Measurements from ENCODE around the gene MAT2B. TPM values are rescaled to one million over a fixed set of nuclear protein-coding genes. Genes with fewer than 3 reads are reported as not detected.

Gene MAT2B
- total and polyA plus RNA-seq, 4 experiments from 2014 or later: 150 to 420 (median 219) TPM

DNA sequence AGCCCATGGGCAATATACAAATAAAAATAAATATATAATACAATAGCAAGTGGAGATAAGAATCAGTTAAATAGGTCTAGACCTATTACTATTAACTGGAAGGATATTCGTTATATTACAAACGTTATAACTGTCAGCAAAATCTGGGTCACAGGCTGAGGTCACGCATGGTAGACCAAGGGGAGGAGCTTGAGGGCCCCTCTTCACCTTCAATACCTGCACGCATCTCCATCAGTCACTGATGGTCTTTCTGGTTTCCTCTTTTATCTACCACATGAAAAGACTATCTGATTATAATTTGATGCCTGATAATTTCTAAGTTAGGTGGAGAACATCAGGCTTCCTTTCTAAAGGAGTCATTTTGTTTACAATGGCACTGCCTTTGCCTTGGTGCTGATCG lies 43.2 kb downstream of the MAT2B start:
- H3K36me3 ChIP-seq (ENCODE audit: insufficient read depth, low read length): no peaks in the 10 kb centered on the region
- no peaks in the 10 kb centered on the region for H3K36me3 Mint-ChIP-seq
- peaks cover 3 to 12% (median 7%) of the 10 kb centered on the region in 4 donors for H3K4me1 Mint-ChIP-seq
- H3K27ac ChIP-seq (ENCODE audit: low read depth, low read length): no peak overlapping the region
- no peaks in the 10 kb centered on the region for H3K9me3 ChIP-seq (ENCODE audit: control insufficient read depth in 1 of 2, low read length in 2 of 2)
- ChIA-PET POLR2A (ENCODE audit: partially characterized antibody) (no interaction called here), CTCF (ENCODE audit: partially characterized antibody) (interaction anchor here (0.9 to 1.4 kb wide), 2 partner anchors 16 to 139 kb away, joined by 4 to 5 read pairs; no protein-coding TSS in a partner anchor)
- no peaks in the 10 kb centered on the region for H3K27me3 ChIP-seq (ENCODE audit: insufficient read depth, low read length)
- peak overlapping the region in 3 of 7 donors; percentile 50 to 79 (median 72) for H3K27ac Mint-ChIP-seq
- peaks cover 7% of the 10 kb centered on the region for H3K4me1 ChIP-seq (ENCODE audit: insufficient read depth, low read length)
- peaks cover 2 to 5% of the 10 kb centered on the region in 2 donors for H3K27me3 Mint-ChIP-seq
- DNase-seq: peak in 4 of 5 donors; percentile 12 to 44 (median 26)
- intact Hi-C loops (cut with micrococcal nuclease): no loop called here
- no peaks in the 10 kb centered on the region for H3K9me3 Mint-ChIP-seq
- H3K4me3 Mint-ChIP-seq: peak overlapping the region in 4 of 8 donors; percentile 55 to 76 (median 67)
- no peak overlapping the region for H3K4me3 ChIP-seq (ENCODE audit: low read length in 2 of 2)

DNA sequence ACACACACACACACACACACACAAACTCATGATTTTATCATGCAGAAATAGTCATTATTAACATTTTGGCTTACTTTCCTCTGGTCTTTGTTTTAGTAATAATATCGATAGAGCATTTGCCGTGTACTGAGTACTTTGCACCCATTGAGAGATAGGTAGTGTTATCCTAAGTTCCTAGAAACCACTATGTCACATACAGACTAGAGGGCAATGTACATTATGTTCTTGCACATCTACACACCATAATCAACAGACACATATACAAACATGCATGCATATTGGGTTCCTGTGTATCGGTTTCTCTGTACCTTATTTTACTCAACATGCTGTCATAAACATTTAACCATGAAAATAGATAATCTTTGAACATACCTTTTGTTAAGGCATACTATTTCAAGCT lies 45.7 kb downstream of the MAT2B start:
- intact Hi-C loops (cut with micrococcal nuclease): no loop called here
- Histone ChIP-seq H3K27ac (ENCODE audit: low read depth, low read length) (no peak overlapping the region), H3K4me1 (ENCODE audit: insufficient read depth, low read length) (peaks cover 7% of the 10 kb centered on the region), H3K36me3 (ENCODE audit: insufficient read depth, low read length) (no peaks in the 10 kb centered on the region), H3K27me3 (ENCODE audit: insufficient read depth, low read length) (no peaks in the 10 kb centered on the region), H3K4me3 (ENCODE audit: low read length in 2 of 2) (no peak overlapping the region), H3K9me3 (ENCODE audit: control insufficient read depth in 1 of 2, low read length in 2 of 2) (no peaks in the 10 kb centered on the region)
- no peak for DNase-seq
- CTCF ChIA-PET (ENCODE audit: partially characterized antibody): interaction anchor here (0.6 to 1.3 kb wide), 3 partner anchors 9 to 14 kb away, joined by 3 to 4 read pairs (median 3); no protein-coding TSS in a partner anchor
- Mint-ChIP-seq H3K27me3 (peaks cover 4 to 9% of the 10 kb centered on the region in 2 donors), H3K27ac (peak overlapping the region in 1 of 7 donors; percentile 1), H3K36me3 (no peaks in the 10 kb centered on the region), H3K9me3 (no peaks in the 10 kb centered on the region), H3K4me1 (peaks cover 3 to 12% (median 7%) of the 10 kb centered on the region in 4 donors), H3K4me3 (no peak overlapping the region)
- POLR2A ChIA-PET (ENCODE audit: partially characterized antibody): no interaction called here

DNA sequence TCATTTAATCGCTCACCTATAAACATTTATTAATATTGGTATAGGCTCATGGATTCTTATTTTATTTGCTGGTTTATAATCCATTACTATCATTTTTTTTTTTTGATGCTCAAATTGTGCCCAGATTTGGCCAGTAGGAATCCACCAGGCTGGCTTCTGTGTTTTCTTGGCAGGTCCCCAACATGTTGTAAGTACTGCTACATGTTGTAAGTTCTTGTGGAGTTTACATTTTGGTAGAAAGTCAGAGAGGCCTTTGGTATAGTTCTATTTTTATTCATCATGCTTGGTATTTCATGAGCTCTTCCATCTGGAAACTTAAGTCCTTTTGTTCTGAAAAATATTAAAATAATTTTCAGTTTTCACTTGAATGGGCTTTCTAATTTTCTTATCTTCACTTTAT lies 47.1 kb downstream of the MAT2B start:
- intact Hi-C loops (cut with micrococcal nuclease): no loop called here
- H3K4me3 ChIP-seq (ENCODE audit: low read length in 2 of 2): no peak overlapping the region
- no peaks in the 10 kb centered on the region for H3K27me3 ChIP-seq (ENCODE audit: insufficient read depth, low read length)
- H3K27me3 Mint-ChIP-seq: peaks cover 7 to 12% of the 10 kb centered on the region in 2 donors
- H3K9me3 ChIP-seq (ENCODE audit: control insufficient read depth in 1 of 2, low read length in 2 of 2): no peaks in the 10 kb centered on the region
- no peaks in the 10 kb centered on the region for H3K36me3 Mint-ChIP-seq
- H3K4me1 ChIP-seq (ENCODE audit: insufficient read depth, low read length): peaks cover 7% of the 10 kb centered on the region
- H3K4me1 Mint-ChIP-seq: peaks cover 3 to 12% (median 7%) of the 10 kb centered on the region in 4 donors
- H3K4me3 Mint-ChIP-seq: no peak overlapping the region
- peak overlapping the region in 1 of 7 donors; percentile 20 for H3K27ac Mint-ChIP-seq
- DNase-seq: no peak
- CTCF ChIA-PET (ENCODE audit: partially characterized antibody): interaction anchor here (1.3 kb wide), 1 partner anchor 11 kb away, joined by 3 read pairs; no protein-coding TSS in a partner anchor
- peaks cover 0 to 4% (median under 1%) of the 10 kb centered on the region in 8 donors for H3K9me3 Mint-ChIP-seq
- H3K27ac ChIP-seq (ENCODE audit: low read depth, low read length): no peak overlapping the region
- POLR2A ChIA-PET (ENCODE audit: partially characterized antibody): no interaction called here
- H3K36me3 ChIP-seq (ENCODE audit: insufficient read depth, low read length): no peaks in the 10 kb centered on the region

DNA sequence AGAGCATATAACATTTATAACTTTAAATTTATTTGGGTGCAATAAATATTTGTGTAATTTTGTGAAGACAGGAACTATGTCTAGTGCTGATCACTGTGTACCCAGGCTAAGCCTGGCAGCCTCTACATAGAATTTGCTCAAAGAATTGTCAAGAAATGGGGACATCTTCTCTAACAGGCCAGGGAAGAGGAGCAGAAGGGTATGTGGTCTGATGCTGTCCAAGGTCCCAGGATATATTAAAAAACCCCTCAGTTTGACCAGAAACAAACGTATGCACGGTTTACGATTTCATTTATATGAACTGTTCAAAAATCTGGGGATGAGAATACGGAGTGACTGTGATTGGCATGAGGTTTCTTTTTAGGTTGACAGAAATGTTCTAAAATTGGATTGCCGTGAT lies 55.9 kb downstream of the MAT2B start:
- H3K36me3 ChIP-seq (ENCODE audit: insufficient read depth, low read length): no peaks in the 10 kb centered on the region
- no peaks in the 10 kb centered on the region for H3K9me3 ChIP-seq (ENCODE audit: control insufficient read depth in 1 of 2, low read length in 2 of 2)
- ChIA-PET CTCF (ENCODE audit: partially characterized antibody) (interaction anchor here (0.6 to 1.2 kb wide), 3 partner anchors 16 to 199 kb away, joined by 3 read pairs; no protein-coding TSS in a partner anchor), POLR2A (ENCODE audit: partially characterized antibody) (no interaction called here)
- peaks cover 1 to 22% (median 14%) of the 10 kb centered on the region in 4 donors for H3K4me1 Mint-ChIP-seq
- no peak overlapping the region for H3K27ac ChIP-seq (ENCODE audit: low read depth, low read length)
- intact Hi-C loops (cut with micrococcal nuclease): no loop called here
- H3K9me3 Mint-ChIP-seq: peaks cover 0 to 4% (median under 1%) of the 10 kb centered on the region in 8 donors
- no peaks in the 10 kb centered on the region for H3K36me3 Mint-ChIP-seq
- H3K27me3 ChIP-seq (ENCODE audit: insufficient read depth, low read length): peaks cover 19% of the 10 kb centered on the region
- H3K27ac Mint-ChIP-seq: no peak overlapping the region
- no peak overlapping the region for H3K4me3 ChIP-seq (ENCODE audit: low read length in 2 of 2)
- no peak for DNase-seq
- H3K27me3 Mint-ChIP-seq: peaks cover 26 to 48% of the 10 kb centered on the region in 2 donors
- peaks cover 13% of the 10 kb centered on the region for H3K4me1 ChIP-seq (ENCODE audit: insufficient read depth, low read length)
- H3K4me3 Mint-ChIP-seq: no peak overlapping the region

DNA sequence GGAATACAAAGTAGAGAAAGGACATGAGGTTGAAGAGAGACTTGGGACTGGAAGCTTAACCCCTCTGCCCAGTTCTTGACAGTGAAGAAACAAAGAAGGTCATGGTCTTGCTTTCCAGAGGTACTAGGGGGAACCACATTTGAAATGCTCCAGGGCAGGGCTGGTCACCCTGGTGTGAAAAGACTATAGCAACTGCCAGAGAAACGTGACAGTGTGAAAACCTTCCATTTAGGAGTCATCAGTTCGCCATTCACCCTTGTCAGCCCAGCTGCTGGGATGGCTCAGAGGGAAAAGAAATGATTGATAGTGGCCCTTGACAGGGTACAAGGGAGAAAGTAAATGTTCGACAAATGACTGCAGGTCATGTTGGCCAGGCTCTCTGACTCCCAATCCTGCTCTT lies 56.7 kb downstream of the MAT2B start:
- POLR2A ChIA-PET (ENCODE audit: partially characterized antibody): no interaction called here
- no peak overlapping the region for H3K27ac ChIP-seq (ENCODE audit: low read depth, low read length)
- Mint-ChIP-seq H3K4me1 (peaks cover 6 to 28% (median 19%) of the 10 kb centered on the region in 4 donors), H3K36me3 (no peaks in the 10 kb centered on the region), H3K27ac (no peak overlapping the region), H3K9me3 (no peaks in the 10 kb centered on the region), H3K4me3 (no peak overlapping the region), H3K27me3 (peaks cover 25 to 51% of the 10 kb centered on the region in 2 donors)
- CTCF ChIA-PET (ENCODE audit: partially characterized antibody): no interaction called here
- no peaks in the 10 kb centered on the region for H3K36me3 ChIP-seq (ENCODE audit: insufficient read depth, low read length)
- H3K9me3 ChIP-seq (ENCODE audit: control insufficient read depth in 1 of 2, low read length in 2 of 2): no peaks in the 10 kb centered on the region
- intact Hi-C loops (cut with micrococcal nuclease): no loop called here
- peaks cover 17% of the 10 kb centered on the region for H3K4me1 ChIP-seq (ENCODE audit: insufficient read depth, low read length)
- no peak for DNase-seq
- H3K27me3 ChIP-seq (ENCODE audit: insufficient read depth, low read length): peaks cover 24% of the 10 kb centered on the region
- no peak overlapping the region for H3K4me3 ChIP-seq (ENCODE audit: low read length in 2 of 2)

DNA sequence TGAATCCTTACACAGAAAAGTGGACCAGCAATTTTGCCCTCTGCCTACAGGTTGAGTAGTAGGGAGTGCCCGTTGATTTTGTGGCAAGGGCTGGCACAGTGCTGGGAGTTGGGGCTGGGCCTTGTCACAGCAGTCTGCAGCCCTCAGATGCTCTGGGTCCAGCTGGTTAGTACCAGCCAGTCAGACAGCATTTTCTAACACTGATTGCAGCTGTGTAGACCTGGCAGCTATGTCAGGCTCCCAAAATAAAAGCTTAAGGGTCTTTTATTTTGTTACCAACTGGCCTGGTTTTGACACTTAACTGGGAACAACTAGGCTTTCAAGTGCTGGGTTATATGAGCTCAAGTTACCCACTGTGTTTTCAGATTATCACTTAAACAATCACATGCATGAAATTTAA lies 57.7 kb downstream of the MAT2B start:
- Histone ChIP-seq H3K4me1 (ENCODE audit: insufficient read depth, low read length) (peaks cover 17% of the 10 kb centered on the region), H3K27me3 (ENCODE audit: insufficient read depth, low read length) (peaks cover 28% of the 10 kb centered on the region), H3K9me3 (ENCODE audit: control insufficient read depth in 1 of 2, low read length in 2 of 2) (no peaks in the 10 kb centered on the region), H3K36me3 (ENCODE audit: insufficient read depth, low read length) (no peaks in the 10 kb centered on the region), H3K4me3 (ENCODE audit: low read length in 2 of 2) (no peak overlapping the region), H3K27ac (ENCODE audit: low read depth, low read length) (no peak overlapping the region)
- peaks cover 31 to 59% of the 10 kb centered on the region in 2 donors for H3K27me3 Mint-ChIP-seq
- peaks cover 6 to 34% (median 22%) of the 10 kb centered on the region in 4 donors for H3K4me1 Mint-ChIP-seq
- no peak for DNase-seq
- H3K9me3 Mint-ChIP-seq: no peaks in the 10 kb centered on the region
- ChIA-PET POLR2A (ENCODE audit: partially characterized antibody) (no interaction called here), CTCF (ENCODE audit: partially characterized antibody) (interaction anchor here (0.8 to 1.4 kb wide), 2 partner anchors 11 to 74 kb away, joined by 3 read pairs; no protein-coding TSS in a partner anchor)
- H3K27ac Mint-ChIP-seq: no peak overlapping the region
- intact Hi-C loops (cut with micrococcal nuclease): no loop called here
- H3K4me3 Mint-ChIP-seq: no peak overlapping the region
- H3K36me3 Mint-ChIP-seq: no peaks in the 10 kb centered on the region

DNA sequence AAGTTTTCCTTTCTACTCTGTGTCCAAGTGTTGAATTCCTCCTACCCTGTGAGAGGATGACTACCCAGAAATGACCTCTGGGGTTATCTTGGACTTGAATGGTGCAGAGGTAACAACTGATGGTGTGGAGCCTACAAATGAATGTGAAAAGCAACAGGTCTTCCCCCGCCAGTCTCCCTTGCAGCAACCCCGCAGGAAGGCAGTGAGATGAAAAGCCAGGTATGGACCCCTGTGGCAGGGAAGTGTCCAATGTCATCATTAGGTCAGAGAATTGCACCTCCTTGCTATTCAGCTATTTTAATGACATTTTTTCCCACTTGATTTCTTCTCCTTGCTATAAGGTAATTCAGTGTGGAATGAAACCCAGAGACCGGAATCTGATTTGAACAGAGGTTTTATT lies 58.5 kb downstream of the MAT2B start:
- Mint-ChIP-seq H3K27ac (no peak overlapping the region), H3K9me3 (no peaks in the 10 kb centered on the region), H3K4me1 (peaks cover 6 to 34% (median 22%) of the 10 kb centered on the region in 4 donors), H3K27me3 (peaks cover 37 to 59% of the 10 kb centered on the region in 2 donors), H3K36me3 (no peaks in the 10 kb centered on the region), H3K4me3 (no peak overlapping the region)
- CTCF ChIA-PET (ENCODE audit: partially characterized antibody): interaction anchor here (0.8 to 1.5 kb wide), 4 partner anchors 11 to 942 kb away, joined by 3 to 5 read pairs (median 3); no protein-coding TSS in a partner anchor
- DNase-seq: no peak
- Histone ChIP-seq H3K4me3 (ENCODE audit: low read length in 2 of 2) (no peak overlapping the region), H3K36me3 (ENCODE audit: insufficient read depth, low read length) (no peaks in the 10 kb centered on the region), H3K4me1 (ENCODE audit: insufficient read depth, low read length) (peaks cover 17% of the 10 kb centered on the region), H3K9me3 (ENCODE audit: control insufficient read depth in 1 of 2, low read length in 2 of 2) (no peaks in the 10 kb centered on the region), H3K27ac (ENCODE audit: low read depth, low read length) (no peak overlapping the region), H3K27me3 (ENCODE audit: insufficient read depth, low read length) (peaks cover 28% of the 10 kb centered on the region)
- POLR2A ChIA-PET (ENCODE audit: partially characterized antibody): no interaction called here
- intact Hi-C loops (cut with micrococcal nuclease): loop anchor here (1.0 to 2.0 kb wide), 2 partner anchors 91 to 1645 kb away; no protein-coding TSS in a partner anchor
